CD4-positive, alpha-beta T cell treated with Interleukin-17A for 4 hours (primary cell): Measurements from ENCODE around the gene XIRP1.
A peak's percentile ranks its signal among the peaks of the same experiment; 100 is the strongest.

Experiments used
- DNase-seq: peaks from one replicate; pipeline ENCODE4 v3.0.0-alpha.2; 2020; ENCODE audit warnings: mixed read lengths

XIRP1 gene

DNA sequence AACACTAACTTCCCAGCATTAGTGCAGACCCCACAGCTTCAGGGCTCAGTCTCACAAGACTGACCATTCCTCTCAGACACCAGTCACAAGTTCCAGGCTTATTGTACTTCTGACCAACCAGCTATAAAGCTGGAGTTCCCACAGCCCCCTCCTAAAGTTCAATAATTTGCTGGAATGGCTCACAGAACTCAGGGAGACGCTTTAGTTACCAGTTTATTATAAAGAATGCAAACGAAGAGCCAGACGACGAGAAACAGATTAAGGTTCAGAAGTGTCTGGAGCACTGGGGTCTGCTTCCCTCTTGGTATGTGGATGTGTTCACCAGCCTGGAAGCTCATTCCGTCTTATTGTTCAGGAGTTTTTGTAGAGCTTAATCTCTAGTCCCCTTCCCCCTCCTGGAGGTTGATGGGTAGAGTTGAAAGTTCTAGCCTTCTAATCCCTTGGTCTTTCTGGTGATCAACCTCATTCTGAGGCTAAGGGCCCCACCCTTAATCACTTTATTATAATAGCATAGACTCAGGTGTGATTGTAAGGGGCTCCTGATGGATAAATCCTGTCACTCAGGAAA is 34.2 kb downstream of the XIRP1 start:
- DNase-seq = no peak

- DNase-seq = no peak
These were observed 35.0 kb downstream of the XIRP1 start for GRCh38 chr3:39157359-39157758.

GRCh38 chr3:39156421-39156820 is 36.0 kb downstream of the XIRP1 start:
- no peak for DNase-seq

GRCh38 chr3:39154280-39155021 is 37.9 kb downstream of the XIRP1 start:
- no peak for DNase-seq

DNA sequence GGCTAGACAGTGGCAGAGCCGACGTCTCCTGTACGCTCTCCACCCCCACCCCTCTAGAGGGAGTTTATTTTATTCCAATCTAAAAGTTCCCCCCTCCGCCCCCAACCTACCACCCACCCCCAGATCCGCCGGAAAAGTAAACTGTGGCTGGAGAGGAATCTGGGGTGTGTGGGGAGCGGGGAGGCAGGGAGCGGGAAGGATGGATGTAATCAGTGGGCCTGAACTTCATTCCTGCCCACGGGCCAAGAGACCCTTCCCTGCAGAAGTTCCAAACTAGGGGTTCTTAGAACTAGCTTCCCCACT is 38.5 kb downstream of the XIRP1 start:
- no peak for DNase-seq

GRCh38 chr3:39150803-39151631 is 41.4 kb downstream of the XIRP1 start:
- peak; percentile 82 for DNase-seq

- no peak for DNase-seq
These were observed 42.1 kb downstream of the XIRP1 start for GRCh38 chr3:39150148-39150802.

DNA sequence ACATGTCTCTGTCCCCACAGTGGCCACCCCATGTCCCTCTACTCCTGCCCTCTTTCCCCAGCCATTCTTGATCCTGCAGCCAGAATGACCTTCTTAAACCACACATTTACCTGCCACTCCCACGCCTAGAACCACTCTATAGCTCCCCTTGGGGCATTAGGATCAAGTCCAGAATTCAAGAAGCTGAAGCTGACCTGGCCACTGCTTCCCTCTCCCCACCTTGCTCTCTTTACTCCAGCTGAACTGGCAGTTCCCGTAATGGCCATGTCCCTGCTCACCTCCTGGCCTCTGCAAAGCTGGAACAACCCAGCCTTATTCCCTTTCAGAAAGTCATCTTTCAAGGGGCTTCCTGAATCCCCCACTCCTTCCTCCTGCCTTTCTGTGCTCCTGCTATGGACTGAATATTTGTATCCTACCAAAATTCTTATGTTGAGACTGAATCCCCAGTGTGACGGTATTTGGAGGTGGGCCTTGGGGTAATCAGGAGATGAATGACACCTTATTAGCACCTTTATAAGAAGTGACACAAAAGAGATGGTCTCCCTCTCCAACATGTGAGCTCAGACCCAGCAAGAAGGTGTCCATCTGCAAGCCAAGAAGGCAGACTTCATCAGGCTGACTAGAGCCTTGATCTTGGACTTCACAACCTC is 42.8 kb downstream of the XIRP1 start:
- DNase-seq = no peak

- no peak for DNase-seq
These were observed 43.3 kb downstream of the XIRP1 start for GRCh38 chr3:39149059-39149455.

DNA sequence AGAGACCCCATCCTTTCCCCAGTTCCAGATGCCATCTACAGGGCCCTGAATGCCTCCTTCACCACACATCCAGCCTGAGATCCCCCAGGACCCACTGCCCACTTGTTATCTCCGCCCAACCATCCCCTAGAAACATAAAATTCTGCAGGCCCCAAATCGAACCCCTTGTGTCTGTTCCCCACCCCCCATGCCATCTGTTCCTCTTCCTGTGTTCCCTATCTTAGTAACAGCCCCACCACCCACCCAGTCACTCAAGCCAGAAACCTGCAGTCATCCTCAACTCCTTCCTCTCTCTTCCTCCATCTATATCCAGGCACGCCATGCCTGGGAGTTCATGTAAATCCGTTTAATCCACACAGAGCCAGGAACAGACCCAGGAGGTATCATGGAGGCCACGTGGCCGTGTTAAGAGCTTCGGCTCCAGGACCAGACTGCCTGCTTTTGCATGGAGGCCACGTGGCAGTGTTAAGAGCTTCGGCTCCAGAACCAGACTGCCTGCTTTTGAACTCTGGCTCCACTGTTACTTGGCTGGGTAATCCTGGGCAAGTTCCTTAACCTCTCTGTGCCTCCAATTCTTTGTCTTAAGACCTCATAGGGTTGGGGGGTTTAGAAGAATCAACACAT is 43.8 kb downstream of the XIRP1 start:
- DNase-seq = no peak

GRCh38 chr3:39147711-39148434 is 44.5 kb downstream of the XIRP1 start:
- DNase-seq = peak; percentile 59

GRCh38 chr3:39146611-39147591 is 45.5 kb downstream of the XIRP1 start:
- peak; percentile 90 for DNase-seq

DNA sequence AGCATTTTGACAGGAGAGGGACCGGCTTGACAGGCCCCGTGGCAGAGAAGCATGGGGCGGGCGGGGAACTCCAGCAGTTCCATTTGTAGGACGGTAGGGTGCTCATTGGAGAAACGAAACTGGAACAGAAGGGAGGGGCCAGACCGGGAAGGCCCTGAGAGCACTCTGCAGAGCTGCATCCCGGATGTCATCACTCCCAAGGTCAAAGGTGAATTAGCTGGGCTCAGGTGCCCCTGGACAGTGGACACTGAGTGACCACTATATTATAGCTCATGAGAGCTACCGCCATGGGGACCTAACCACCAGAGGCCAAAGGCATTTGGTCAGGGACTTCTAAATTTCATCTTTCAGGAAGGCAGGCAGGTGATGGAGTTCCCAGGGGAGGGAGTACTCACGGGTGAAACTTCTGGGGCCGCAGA is 46.3 kb downstream of the XIRP1 start:
- DNase-seq = no peak

DNA sequence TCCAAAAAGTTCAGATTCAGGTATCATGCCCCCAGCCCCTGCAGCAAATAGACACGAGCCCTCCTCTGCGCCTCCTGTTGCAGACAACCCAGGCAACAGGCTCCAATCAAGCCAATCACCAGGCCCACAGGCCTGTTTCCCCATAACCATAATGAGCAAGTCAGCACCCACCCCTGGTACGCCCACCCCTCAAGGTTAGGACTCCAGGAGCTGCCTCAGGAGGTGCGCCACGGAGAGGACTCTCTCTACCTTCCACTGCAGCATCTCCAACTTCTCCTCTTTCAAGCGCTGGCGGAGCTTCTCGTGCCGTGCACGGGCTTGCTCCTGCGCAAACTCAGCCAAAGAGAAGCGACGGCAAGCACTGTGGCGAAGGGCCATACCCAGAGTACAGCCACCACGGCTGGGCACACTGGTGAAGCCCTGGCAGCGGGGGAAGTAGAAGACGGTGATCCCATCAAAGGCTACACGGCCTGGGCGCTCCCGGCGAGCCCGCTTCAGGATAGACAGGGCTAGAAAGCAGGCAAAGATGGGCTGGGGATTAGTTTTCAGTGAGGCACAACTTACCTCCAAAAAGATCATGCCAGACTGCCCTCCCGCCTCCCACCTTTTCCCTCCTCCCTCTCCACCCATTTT is 47.5 kb downstream of the XIRP1 start:
- DNase-seq = no peak

- no peak for DNase-seq
These were observed 48.2 kb downstream of the XIRP1 start for GRCh38 chr3:39144095-39144747.

DNA sequence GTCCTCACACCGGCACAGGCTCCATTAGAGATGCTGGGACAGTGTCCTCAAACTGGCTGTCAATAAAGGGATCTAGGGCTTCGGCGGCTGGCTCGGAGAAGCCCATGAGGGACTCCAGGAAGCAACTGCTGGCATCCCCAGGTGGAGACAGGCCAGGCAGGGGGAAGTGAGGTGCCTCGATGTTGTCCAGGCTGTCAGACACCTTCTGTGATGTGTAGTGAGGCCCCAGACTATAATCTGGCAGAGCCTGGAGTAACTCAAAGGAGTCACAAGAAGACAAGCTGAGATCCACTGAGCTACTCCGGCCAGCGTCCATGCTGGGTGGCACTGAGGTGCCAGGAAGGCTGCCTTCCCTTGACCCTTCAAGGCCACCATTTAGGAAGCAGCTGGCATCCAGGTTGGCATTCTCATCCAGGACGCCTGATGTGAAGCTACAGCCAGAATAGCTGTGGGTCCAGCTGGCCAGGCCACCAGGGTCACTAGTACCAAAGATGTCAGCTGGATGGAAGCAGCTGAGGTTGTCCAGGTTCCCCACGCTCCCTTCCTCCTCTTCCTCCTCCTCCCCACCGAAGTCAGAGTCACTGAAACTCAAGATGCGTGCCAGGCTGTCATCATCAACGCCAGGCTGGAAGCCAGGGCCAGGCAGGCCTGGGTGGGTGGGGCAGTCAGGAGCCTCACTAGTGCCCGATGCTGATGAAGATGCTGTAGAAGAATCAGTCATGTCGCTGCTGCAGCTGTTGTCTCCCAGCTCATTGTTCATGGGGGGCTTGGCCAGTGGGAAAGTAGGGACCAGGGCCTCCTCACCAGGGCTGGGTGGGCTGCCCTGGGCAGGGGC is 49.1 kb downstream of the XIRP1 start:
- no peak for DNase-seq

- DNase-seq = no peak
These were observed 50.3 kb downstream of the XIRP1 start for GRCh38 chr3:39142067-39142466.

DNA sequence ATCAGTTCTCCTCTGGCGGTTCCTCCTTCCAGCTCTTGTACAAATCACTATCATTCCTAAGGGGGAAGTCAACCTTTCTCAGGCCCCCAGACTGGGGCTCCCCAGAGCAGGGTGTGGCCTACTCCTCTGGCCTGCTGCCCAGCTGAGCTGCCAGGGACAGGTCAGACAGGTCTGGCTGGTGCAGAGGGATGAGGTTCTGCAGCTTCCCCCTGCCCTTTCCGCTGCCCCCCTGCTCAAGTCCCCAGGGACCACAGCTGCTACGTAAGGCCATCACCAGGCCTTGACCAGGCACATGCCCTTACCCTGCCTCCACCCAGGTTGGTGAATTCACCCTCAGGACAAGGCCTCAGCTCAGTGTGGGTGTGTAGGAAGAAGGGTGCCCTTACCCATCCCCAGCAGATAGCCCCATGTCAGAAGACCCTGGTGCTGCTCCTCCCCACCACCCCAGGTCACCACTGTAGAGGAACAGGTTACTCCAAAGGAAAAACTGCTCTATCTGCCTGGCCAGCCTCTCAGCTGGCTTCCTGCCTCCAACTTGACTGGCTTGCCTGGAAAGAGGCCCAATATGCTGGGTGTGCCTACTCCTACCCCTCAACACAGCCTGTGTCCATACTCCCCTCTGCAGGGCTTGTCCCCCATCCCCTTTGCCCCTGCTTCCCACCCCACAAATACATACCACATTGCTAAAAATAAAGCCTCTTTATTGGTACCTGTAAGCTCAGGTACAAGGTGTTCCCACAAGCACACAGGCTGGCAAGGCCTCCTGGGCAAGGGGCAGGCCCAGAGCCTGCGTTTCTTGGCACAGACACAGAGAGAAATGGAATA is 51.0 kb downstream of the XIRP1 start:
- DNase-seq = no peak
